Middle frontal gyrus (tissue), 1 donor: ENCODE measurements around the gene STAMBP.

Experiments
- DNase-seq: peaks from one replicate; pipeline ENCODE4 v3.0.0-alpha.2; 2015; ENCODE audit warnings: low spot score; ENCODE audit errors: extremely low spot score

The STAMBP gene

DNA sequence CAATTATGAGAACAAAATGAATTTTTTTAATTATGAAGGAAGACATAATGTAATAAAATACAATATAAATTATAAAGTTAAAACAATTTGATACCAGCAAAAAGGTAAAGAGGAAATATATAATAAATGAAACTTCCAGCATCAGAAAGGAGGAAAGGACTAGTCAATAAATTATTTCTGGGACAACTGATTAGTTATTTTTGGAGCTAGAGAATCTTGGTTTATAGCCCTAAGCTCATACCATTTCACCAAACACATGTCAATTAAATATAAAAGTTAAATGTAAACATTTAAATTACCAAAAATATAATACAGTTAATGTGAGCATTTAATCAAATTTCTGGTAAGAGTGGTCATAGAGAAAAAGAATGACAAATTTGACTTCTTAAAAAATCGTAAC is 76.2 kb downstream of the STAMBP start:
- no peak for DNase-seq

DNA sequence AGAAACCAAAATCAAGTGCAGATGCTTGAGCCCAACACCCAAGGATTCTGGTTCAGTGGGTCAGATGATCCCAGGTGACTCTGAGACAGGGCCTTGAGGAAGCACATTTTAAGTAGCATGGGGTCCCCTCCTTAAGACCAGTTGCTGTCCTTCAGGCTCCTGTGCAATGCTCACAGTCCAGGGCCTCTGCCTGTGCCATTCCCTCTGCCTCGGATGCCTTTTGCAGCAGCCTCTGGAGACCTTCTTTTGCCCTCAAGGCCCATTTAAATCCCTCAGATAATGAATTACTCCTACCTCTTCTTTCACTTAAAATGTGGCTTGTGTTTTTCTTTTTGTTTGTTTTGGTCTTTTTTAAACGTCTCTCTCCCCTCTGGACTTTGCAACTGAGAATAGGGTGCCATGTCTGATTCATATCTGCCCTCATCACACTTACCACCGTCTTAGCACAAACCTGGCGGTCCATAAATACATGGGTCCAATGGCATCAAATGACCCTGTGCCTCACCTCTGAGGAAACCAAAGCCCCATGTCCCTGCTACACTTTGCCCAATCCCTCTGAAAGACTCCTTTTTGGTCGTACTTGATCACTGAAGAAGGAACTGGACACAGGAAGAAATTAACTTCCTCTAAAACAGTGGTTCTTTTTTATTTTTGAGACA is 78.2 kb downstream of the STAMBP start:
- DNase-seq: no peak

DNA sequence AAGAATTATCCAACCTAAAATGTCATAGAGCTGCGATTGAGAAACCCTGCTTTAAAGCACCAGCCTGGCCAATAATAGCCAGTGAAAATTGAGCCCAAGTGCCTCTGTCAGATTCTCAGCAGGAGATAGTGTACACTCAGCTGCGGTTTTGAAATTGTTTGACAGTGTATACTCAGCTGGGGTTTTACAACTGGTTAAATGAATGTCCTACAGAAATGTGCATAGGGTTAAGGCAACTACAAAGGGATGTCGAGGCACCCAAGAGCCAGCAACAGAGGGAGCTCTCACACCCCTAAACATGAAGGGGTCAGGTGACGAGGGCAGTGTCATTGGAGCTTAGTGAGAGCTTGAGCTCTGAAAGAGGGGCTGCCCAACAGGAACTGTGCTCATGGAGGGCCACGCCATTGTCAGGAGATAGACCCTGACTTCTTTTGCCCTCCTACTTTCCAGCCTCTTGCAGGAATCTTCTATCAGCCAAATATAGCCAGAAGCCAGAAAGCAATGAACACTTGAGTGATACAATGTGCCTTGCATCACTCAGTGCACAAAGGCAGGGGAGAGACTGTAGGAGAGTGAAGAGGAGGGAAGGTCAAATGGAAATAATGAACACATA is 79.2 kb downstream of the STAMBP start:
- DNase-seq: no peak

DNA sequence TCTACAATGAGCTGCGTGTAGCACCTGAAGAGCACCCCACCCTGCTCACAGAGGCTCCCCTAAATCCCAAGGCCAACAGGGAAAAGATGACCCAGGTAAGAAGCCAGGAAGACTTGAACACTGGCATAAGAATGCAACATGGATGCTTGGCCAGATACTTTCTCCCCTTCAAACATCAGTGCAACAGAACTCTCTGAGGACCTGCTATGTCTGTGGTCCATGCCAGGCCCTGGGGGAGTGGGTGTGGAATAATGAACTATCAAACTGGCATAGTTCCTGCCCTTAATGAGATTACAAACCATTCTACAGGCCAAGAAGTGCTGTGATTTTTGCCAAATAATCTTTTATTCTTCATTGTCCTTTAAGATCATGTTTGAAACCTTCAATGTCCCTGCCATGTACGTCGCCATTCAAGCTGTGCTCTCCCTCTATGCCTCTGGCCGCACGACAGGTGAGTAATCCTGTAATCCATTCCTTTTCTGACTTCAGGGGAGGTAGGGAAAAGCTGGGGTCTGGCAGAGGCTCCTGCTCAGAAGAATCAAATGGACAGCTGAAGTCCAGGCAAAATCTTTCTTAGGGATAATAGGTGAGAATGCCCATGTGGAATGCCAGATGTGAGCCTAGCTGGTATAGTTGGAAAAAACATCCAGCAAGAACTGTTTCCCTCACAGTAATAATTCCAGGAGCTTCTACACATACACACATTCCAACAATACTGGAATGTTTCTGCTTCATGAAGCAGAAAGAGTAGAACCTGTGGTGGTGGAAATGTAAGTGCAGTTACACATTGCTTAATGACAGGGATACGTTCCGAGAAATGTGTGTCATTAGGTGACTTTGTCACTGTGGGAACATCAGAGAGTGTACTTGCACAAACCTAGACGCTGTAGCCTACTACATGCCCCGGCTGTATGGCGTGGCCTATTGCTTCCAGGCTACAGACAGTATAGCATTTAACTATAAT is 80.2 kb downstream of the STAMBP start:
- DNase-seq: no peak

DNA sequence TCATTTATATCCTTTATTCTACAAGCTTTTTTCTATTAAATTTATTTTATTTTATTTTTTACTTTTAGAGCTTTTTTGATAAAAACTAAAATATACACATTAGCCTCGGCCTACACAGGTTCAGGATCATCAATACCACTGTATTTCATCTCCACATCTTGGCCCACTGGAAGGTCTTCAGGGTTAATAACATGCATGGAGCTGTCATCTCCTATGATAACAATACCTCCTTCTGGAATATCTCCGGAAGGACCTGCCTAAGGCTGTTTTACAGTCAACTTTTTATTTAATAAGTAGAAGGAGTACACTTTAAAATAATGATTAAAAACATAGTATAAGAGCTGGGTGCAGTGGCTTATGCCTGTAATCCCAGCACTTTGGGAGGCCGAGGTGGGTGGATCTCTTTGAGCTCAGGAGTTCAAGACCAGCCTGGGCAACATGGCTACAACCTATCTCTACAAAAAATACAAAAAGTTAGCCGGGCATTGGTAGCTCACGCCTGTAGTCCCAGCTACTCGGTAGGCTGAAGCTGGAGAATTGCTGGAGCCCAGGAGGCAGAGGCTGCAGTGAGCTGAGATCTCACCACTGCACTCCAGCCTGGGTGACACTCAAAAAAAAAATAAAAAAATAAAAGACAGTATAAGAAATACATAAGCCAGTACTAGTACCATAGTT is 82.2 kb downstream of the STAMBP start:
- no peak for DNase-seq

DNA sequence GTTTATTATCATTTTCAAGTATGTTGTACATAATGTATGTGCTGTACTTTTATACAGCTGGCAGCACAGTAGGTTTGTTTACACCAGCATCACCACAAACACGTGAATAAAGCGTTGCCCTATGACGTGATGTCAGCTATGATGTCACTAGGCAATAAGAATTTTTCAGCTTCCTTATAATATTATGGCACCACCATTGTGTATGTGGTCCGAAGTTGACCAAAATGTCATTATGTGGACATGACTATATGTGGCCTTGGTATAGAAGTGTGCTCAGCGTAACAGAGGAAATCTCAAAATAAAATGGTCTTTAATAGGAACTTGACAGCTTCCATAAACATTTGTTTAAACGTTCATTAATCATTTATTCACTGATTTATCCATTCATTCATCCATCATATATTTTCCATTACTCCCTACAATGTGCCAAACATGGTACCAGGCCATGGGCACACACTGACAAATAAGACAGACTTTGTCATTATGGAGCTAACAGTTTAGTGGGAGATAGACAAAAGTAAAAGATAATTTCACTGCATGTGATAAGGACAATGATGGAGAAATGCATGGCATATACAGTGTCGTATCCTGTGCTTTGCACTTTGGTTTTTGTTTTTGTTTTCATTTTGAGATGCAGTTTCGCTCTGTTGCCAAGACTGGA is 82.9 kb downstream of the STAMBP start:
- DNase-seq: no peak

DNA sequence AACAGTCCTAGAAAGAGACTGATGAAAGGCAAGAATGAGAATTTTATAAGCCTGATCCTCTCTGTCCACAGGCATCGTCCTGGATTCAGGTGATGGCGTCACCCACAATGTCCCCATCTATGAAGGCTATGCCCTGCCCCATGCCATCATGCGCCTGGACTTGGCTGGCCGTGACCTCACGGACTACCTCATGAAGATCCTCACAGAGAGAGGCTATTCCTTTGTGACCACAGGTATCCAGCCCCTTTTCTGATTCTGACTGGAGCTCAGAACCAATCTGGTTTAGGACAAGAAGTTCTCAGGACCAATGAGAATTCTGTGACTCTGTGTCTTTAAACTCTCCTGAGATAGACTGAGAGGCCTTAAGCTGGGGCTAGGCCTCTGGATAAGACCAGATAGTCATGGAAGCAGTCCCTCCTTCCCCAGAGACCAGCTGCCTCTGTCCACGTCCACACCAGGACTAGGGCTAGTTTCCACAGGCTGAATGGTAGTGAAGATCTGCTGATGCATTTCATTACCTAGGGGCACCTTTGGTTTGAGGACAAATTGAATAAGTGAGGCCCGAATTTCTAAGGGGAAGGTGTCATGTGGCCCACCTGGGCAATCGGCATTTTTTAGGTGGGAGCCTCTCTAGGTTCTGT is 84.8 kb downstream of the STAMBP start:
- DNase-seq: no peak

DNA sequence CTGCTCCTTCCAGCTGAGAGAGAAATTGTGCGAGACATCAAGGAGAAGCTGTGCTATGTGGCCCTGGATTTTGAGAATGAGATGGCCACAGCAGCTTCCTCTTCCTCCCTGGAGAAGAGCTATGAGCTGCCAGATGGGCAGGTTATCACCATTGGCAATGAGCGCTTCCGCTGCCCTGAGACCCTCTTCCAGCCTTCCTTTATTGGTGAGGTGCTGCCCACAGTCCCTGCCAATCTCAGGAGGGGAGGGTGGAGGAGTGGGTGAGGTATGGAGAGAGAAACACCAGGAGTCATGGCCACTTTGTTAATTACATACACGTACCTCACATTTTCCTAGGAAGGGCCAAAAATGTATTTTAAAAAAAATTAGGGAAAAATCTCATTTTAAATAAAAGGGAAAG is 85.9 kb downstream of the STAMBP start:
- no peak for DNase-seq

DNA sequence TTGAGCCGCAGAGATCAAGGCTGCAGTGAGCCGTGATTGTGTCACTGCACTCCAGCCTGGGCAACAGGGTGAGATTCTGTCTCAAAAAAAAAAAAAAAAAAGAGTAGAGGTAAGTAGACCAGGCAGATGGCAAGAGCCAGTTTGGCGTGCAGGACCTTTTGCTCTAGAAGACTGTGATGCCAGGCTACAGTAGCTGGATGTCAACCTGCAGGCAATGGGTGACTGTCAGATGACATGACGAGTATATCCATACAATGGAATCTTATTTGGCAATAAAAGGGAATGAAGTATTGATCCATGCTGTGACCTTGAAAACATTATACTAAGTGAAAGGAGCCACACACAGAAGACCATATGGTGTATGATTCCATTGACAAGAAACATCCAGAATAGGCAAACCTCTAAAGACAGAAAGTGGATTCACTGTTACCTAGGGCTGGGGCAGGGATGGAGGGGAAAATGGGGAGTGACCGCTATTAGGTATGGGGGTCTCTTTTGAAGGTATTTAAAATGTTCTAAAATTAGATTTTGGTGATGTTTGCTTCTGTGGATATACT is 86.8 kb downstream of the STAMBP start:
- DNase-seq: no peak

DNA sequence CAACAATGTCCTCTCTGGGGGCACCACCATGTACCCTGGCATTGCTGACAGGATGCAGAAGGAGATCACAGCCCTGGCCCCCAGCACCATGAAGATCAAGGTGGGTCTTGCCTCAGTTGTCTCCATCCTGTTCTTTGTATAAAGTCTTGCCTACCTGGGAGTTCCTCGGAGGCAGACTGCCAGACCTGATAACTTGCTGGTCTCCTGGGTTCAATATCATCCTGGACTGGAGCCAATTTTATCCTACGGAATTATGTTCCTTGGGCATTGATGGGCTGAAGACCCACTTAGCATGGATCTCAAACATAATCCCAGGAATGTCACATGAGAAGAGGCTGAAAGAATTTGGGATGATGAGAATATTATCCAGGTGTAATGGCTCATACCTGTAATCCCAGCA is 87.9 kb downstream of the STAMBP start:
- DNase-seq: no peak

DNA sequence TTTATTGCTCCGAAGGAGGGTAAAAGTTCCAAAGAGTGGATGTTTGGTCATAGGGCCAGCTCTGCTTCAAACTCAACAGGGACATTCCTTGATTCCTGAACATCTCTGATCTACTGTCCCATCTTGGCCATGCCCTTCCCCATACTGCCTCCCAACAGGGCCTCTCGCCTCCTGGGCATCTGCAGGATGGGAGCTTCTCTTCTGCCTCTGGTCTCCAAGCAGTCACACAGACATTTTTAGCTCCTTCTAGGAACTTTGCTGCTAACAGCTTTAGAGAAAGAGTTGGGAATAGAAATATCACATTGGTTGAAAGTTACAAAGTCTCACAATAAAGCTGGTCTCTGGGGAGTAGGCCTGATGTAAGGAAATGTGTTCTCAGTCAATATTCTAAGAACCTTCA is 88.5 kb downstream of the STAMBP start:
- DNase-seq: no peak

DNA sequence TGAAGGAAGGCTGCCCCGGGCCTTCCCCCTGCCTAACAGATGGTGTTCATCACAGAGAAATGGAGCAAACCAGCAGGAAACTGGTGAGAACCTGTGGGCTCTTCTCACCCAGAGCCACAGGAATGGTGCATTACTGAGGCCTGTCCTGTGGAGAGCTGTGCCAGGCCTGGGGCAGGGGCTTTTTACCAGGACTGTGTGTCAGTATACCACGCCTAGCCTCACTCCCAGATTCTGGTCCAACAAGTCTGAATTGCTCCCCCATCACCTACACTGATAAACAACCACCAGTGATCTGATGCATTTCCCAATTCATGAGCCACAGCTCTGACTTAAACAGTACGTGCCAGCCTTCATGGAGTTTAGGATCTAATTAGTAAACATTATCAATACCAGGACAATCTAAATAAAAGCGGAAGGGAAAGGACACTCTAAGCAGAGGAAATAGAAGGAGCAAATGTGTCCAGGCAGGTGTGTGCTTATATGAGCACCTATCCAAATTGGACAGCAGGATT is 89.0 kb downstream of the STAMBP start:
- DNase-seq: no peak

DNA sequence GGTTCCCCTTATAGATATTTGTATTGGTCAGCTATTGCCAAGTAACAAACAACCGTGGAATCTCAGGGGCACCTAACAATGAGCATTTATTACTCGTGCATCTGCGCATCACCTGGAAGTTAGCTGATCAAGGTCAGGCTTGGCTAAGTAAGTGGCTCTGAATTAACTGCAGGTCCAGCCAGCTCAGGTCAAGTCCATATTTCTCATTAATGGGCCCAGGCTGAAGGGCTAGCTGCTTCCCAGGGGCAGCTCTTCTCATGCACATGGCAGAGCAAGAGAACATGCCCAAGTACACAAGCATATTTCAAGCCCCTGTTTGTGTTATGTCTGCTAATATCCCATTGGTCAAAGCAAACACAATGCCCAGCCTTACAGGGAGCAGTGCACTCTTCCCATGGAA is 90.1 kb downstream of the STAMBP start:
- no peak for DNase-seq

DNA sequence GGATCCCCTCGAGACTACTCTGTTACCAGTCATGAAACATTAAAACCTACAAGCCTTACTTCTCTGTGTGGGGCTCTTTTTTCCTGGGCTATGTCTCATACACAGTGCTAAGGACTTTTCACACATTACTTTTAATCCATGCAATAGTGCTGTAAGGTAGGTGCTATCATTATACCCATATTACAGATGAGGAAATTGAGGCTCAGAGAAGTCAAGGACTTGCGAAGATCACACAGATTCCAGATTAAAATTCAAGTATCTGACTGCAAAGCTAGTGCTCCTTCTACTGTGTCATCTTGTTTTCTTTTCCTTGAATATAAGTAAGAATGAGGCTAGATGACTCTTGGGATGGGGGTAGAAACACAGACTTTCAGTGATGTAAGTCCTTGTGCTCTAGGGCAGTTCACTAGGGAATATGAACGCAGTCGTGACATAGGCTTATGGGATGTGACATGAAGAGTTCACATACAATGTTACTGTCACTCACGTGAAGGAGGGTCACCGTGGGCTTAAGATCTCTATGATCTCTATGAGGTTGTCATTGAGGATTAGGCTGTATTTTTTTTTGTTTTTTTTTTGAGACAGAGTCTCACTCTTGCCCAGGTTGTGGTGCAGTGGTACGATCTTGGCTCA is 91.0 kb downstream of the STAMBP start:
- no peak for DNase-seq

DNA sequence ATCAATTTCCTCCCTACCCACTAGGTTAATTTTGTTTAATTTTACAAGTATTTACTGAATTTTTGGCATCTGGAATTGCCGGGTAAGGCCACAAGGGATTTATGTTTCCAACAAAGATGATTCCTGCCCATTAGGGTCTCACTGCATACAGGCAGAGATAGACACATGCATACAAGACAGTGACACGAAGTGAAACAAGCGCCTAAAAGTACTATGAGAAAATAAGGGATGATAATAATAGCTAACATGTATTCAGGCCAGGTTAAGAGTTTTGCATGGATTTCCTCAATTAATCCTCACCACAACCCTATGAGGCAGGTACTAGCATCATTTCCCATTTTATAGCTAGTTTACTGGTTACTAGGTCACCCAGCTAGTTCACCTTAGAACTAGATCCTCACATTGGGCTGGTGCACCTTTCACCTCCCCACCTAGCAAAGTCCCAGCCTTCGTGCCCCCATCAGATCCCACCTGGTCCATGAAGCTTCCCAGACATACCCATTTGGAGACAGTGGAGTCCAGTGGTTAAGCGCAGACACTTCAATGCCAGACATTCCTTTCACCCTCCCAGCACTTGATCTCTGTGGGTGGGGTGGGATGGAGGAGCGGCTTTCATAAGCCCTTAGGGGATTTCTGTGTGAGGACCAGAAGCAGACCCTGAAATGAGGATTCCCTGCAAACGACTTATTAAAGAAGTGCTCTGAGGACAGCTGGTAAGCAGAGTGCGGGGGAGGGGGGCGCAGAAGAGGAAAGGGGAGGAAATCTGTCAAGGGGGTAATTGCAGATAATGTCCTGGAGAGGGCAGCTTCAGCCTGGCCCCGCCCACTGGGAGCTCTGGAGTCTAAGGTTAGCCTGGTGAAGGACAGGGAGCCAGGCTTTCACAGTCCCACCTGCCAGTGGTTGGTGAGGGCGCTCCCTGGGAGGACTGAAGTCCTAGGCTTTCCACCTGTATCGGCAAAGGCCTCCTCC is 92.1 kb downstream of the STAMBP start:
- no peak for DNase-seq

DNA sequence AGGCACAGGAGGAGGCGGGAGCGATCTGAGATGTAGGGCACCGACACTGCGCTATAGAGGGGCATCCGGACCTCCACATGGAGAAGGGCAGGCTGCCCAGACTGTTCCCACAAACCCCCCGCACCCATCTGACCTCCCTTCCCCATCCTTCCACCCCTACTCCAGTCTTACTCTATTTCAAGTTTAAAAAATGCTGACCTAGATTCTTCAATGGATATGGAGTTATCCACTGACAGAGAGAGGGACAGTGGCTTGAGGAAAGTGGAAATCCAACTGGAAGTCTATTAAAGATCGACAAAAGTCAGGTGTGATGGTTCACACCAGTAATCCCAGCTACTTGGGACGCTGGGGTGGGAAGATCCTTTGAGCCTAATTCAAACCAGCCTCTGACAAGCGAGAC is 92.8 kb downstream of the STAMBP start:
- no peak for DNase-seq

DNA sequence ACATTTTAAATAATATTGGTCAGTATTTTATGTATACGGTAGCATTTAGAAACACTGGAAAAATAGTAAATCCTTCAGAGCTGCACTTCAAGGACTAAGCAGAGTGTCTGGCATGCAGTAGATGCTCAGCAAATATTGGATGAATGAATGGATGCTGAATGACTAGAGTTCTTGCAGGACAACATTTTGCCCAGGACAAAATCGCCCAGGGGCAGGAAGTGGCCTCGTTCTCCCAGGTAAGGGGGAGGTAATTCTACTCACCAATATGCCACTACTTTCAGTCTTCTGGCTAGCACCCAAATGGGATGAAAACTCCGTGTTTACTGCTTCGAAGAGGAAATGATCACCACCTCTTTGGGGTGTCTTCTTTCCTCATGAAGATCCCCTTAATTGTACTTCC is 93.9 kb downstream of the STAMBP start:
- no peak for DNase-seq
